Transverse colon (tissue), 4 donors: Measurements from ENCODE around the gene RNF214. TPM values are rescaled to one million over a fixed set of nuclear protein-coding genes. Genes with fewer than 3 reads are reported as not detected.
"Not testable (repeated sequence)": the region's sequence is repeated elsewhere in the genome, so short reads cannot be mapped to it uniquely, and the experiment has no call there.

Experiments used
- DNase-seq: peaks from one replicate; pipeline ENCODE4 v3.0.0-alpha.2; 2019
- H3K27ac ChIP-seq, 4 donors: fragments of 200-600 bp; sonication (generic); 2 replicates each; pipeline ENCODE4 v1.5.1; 2016 to 2018; ENCODE audit warnings: inconsistent platforms in 4 of 4
- H3K27me3 ChIP-seq: fragments of 200-600 bp; sonication (generic); 2 replicates; pipeline ENCODE4 v1.5.1; 2017; ENCODE audit warnings: inconsistent platforms
- H3K36me3 ChIP-seq, 4 donors: fragments of 200-600 bp; sonication (generic); 2 replicates each; pipeline ENCODE4 v1.5.1; 2017 to 2019; ENCODE audit warnings: inconsistent platforms in 4 of 4
- H3K4me1 ChIP-seq, 4 donors: fragments of 200-600 bp; sonication (generic); 2 replicates each; pipeline ENCODE4 v1.5.1; 2017 to 2020; ENCODE audit warnings: inconsistent platforms in 4 of 4
- H3K4me3 ChIP-seq, 4 donors: fragments of 200-600 bp; sonication (generic); 1 replicate in 1 of 4; 2 replicates in 3 of 4; pipeline versions ENCODE4 v1.5.1 to v1.6.1; 2017 to 2019; ENCODE audit warnings: inconsistent platforms in 4 of 4
- H3K9me3 ChIP-seq, 2 donors: fragments of 200-600 bp; sonication (generic); 2 replicates each; pipeline ENCODE4 v1.5.1; 2017 to 2019; ENCODE audit warnings: inconsistent platforms in 2 of 2
- CTCF ChIP-seq, 5 experiments: fragments of 200-600 bp in 3 of 5; fragments of 450-650 bp in 2 of 5; sonication (generic) in 3 of 5; IDR thresholded peaks; 1 replicate in 2 of 5; 2 replicates in 3 of 5; pipeline ENCODE4 v1.5.1; 2016 to 2017; ENCODE audit warnings: antibody characterized with exemption in 5 of 5, inconsistent platforms in 3 of 5, mild to moderate bottlenecking in 2 of 5, moderate library complexity in 1 of 5
- EP300 ChIP-seq: sonication (generic); formaldehyde crosslinking; IDR thresholded peaks from one replicate; pipeline ENCODE4 v1.6.1; 2017; ENCODE audit warnings: antibody characterized with exemption, low read depth
- POLR2A ChIP-seq: fragments of 450-650 bp; IDR thresholded peaks from one replicate; pipeline ENCODE4 v1.6.1; 2016; ENCODE audit warnings: antibody characterized with exemption, mild to moderate bottlenecking, moderate library complexity
- POLR2AphosphoS5 ChIP-seq, 3 donors: sonication (generic); formaldehyde crosslinking; IDR thresholded peaks; one replicate each; pipeline ENCODE4 v1.6.1; 2016; ENCODE audit warnings: antibody characterized with exemption in 3 of 3
- WGBS, 2 donors: methylation state at CpG; one replicate each; pipeline ENCODE4 v1.1.5; 2018; ENCODE audit warnings: low coverage in 1 of 2; 5-methylcytosine and 5-hydroxymethylcytosine counted together
- in situ Hi-C, 4 donors: fragments of 200-750 bp; cut with MboI; loops; one replicate each; pipeline versions ENCODE4 v1.15.0 to v1.15.1; 2017; ENCODE audit warnings: low sequenced_read_pairs in 3 of 4, low pct_ligation_motif_present in 1 of 4, low pct_unique_long_range_greater_than_20kb in 1 of 4
- intact Hi-C: fragments of 100-400 bp; cut with DNase I; formaldehyde crosslinking; loops from one replicate; pipeline ENCODE4 v1.15.1; 2023; ENCODE audit warnings: low total_unique reads
- total RNA-seq, 4 donors: library from RNA; depleted of rRNA; stranded (reverse); fragments of >200 nt; gene quantifications; one replicate each; pipeline ENCODE4 v1.1.0, GENCODE V29; 2016

Gene RNF214
- total RNA-seq, 4 donors from 2014 or later, result 11.1 to 139 (median 14.5) TPM

- H3K4me3 ChIP-seq, result no peak overlapping the region
- intact Hi-C loops (loop anchor here (5.0 kb wide), 1 partner anchor 598 kb away; no protein-coding TSS in a partner anchor), in situ Hi-C loops (no loop called here)
- no peak for DNase-seq
- no peaks in the 10 kb centered on the region for H3K4me1 ChIP-seq
- TF ChIP-seq CTCF (IDR thresholded peaks at IDR 0.05) (no peak), EP300 (no peak), POLR2AphosphoS5 (IDR thresholded peaks at IDR 0.05) (no peak), POLR2A (no peak)
- no peaks in the 10 kb centered on the region for H3K27me3 ChIP-seq
- 46 to 64% methylated on average over 1 of the region's 1 CpG for WGBS, 2 donors
- peaks cover 0 to 14% (median 0%) of the 10 kb centered on the region in 4 donors for H3K36me3 ChIP-seq
- H3K9me3 ChIP-seq, result no peaks in the 10 kb centered on the region
- H3K27ac ChIP-seq, result no peak overlapping the region
Observed at GRCh38 chr11:117259417-117259816, 26.9 kb downstream of the RNF214 start.

GRCh38 chr11:117264624-117265323, 32.3 kb downstream of the RNF214 start:
- H3K36me3 ChIP-seq, result peaks cover 0 to 14% (median 0%) of the 10 kb centered on the region in 4 donors
- DNase-seq, H3K4me3 ChIP-seq, H3K27ac ChIP-seq, in situ Hi-C loops, H3K9me3 ChIP-seq, H3K27me3 ChIP-seq, intact Hi-C loops, H3K4me1 ChIP-seq: not testable (repeated sequence)
- WGBS, 2 donors, result 87 to 96% methylated on average over 5 to 7 of the region's 7 CpGs

- DNase-seq, result no peak
- Histone ChIP-seq H3K27ac (no peak overlapping the region), H3K9me3 (no peaks in the 10 kb centered on the region), H3K27me3 (no peaks in the 10 kb centered on the region), H3K4me1 (no peaks in the 10 kb centered on the region), H3K4me3 (no peak overlapping the region), H3K36me3 (peaks cover 0 to 9% (median 0%) of the 10 kb centered on the region in 4 donors)
- in situ Hi-C loops (no loop called here), intact Hi-C loops (no loop called here)
- 88 to 89% methylated on average over 2 of the region's 2 CpGs for WGBS, 2 donors
- no peak for TF ChIP-seq EP300
- TF ChIP-seq POLR2AphosphoS5 (IDR thresholded peaks at IDR 0.05), result no peak
- TF ChIP-seq POLR2A, result no peak
- TF ChIP-seq CTCF (IDR thresholded peaks at IDR 0.05), result no peak
Observed at GRCh38 chr11:117265745-117266144, 33.3 kb downstream of the RNF214 start.

GRCh38 chr11:117269856-117270255, 37.4 kb downstream of the RNF214 start:
- H3K36me3 ChIP-seq, result peaks cover 0 to 8% (median 0%) of the 10 kb centered on the region in 4 donors
- WGBS, 2 donors, result 87 to 95% methylated on average over 2 of the region's 2 CpGs
- no peak for TF ChIP-seq CTCF (IDR thresholded peaks at IDR 0.05)
- no peak for TF ChIP-seq POLR2A
- TF ChIP-seq POLR2AphosphoS5 (IDR thresholded peaks at IDR 0.05), result no peak
- TF ChIP-seq EP300, result no peak

More at GRCh38 chr11:117269856-117270255, 37.4 kb downstream of the RNF214 start:
- H3K4me3 ChIP-seq, result no peak overlapping the region
- no peaks in the 10 kb centered on the region for H3K9me3 ChIP-seq
- H3K27ac ChIP-seq, result no peak overlapping the region
- DNase-seq, result no peak
- H3K27me3 ChIP-seq, result no peaks in the 10 kb centered on the region
- intact Hi-C loops, result no loop called here
- in situ Hi-C loops, result no loop called here
- no peaks in the 10 kb centered on the region for H3K4me1 ChIP-seq
